HUES6 (cell line): ENCODE measurements around the gene DPEP3.

ENCODE experiments used
- H3K27ac ChIP-seq: 2 replicates; pipeline ENCODE4 v1.7.0; 2013; ENCODE audit warnings: low read depth, mild to moderate bottlenecking, low read length, inconsistent platforms
- H3K27me3 ChIP-seq: 2 replicates; pipeline ENCODE4 v1.6.1; 2013; ENCODE audit warnings: low read length; ENCODE audit not compliant: control insufficient read depth, insufficient read depth
- H3K36me3 ChIP-seq: 2 replicates; pipeline ENCODE4 v1.6.1; 2013; ENCODE audit warnings: low read length; ENCODE audit not compliant: control insufficient read depth, insufficient read depth
- H3K4me1 ChIP-seq: 2 replicates; pipeline ENCODE4 v1.6.1; 2013; ENCODE audit warnings: low read length; ENCODE audit not compliant: control insufficient read depth, insufficient read depth
- H3K4me3 ChIP-seq: 2 replicates; pipeline ENCODE4 v1.5.1; 2013; ENCODE audit warnings: low read depth, low read length
- H3K9ac ChIP-seq: one replicate; pipeline ENCODE4 v1.6.1; 2013; ENCODE audit warnings: mild to moderate bottlenecking, low read length
- H3K9me3 ChIP-seq: 2 replicates; pipeline ENCODE4 v1.6.1; 2013; ENCODE audit warnings: low read depth, low read length; ENCODE audit not compliant: control insufficient read depth, insufficient read depth

The DPEP3 gene

GRCh38 chr16:67935402-67936123 lies 44.7 kb downstream of the DPEP3 start:
- Histone ChIP-seq H3K27me3 (no peaks in the 10 kb centered on the region), H3K27ac (peak overlapping the region; percentile 11), H3K9ac (peak overlapping the region; percentile 89), H3K4me1 (peaks cover 18% of the 10 kb centered on the region), H3K9me3 (no peaks in the 10 kb centered on the region), H3K36me3 (peaks cover 18% of the 10 kb centered on the region), H3K4me3 (peak overlapping the region; percentile 93)

GRCh38 chr16:67935101-67935401 lies 45.2 kb downstream of the DPEP3 start:
- H3K9ac ChIP-seq: peak overlapping the region; percentile 50
- no peaks in the 10 kb centered on the region for H3K27me3 ChIP-seq
- H3K4me3 ChIP-seq: peak overlapping the region; percentile 93
- H3K36me3 ChIP-seq: peaks cover 18% of the 10 kb centered on the region
- no peak overlapping the region for H3K27ac ChIP-seq
- H3K9me3 ChIP-seq: no peaks in the 10 kb centered on the region
- H3K4me1 ChIP-seq: peaks cover 18% of the 10 kb centered on the region

GRCh38 chr16:67934306-67935100 lies 45.8 kb downstream of the DPEP3 start:
- Histone ChIP-seq H3K4me1 (peaks cover 18% of the 10 kb centered on the region), H3K27me3 (no peaks in the 10 kb centered on the region), H3K27ac (no peak overlapping the region), H3K4me3 (peak overlapping the region; percentile 93), H3K9ac (peak overlapping the region; percentile 50), H3K9me3 (no peaks in the 10 kb centered on the region), H3K36me3 (peaks cover 17% of the 10 kb centered on the region)

GRCh38 chr16:67933805-67934204 lies 46.5 kb downstream of the DPEP3 start:
- no peak overlapping the region for H3K27ac ChIP-seq
- peaks cover 20% of the 10 kb centered on the region for H3K36me3 ChIP-seq
- no peak overlapping the region for H3K4me3 ChIP-seq
- no peaks in the 10 kb centered on the region for H3K27me3 ChIP-seq
- peaks cover 18% of the 10 kb centered on the region for H3K4me1 ChIP-seq
- no peak overlapping the region for H3K9ac ChIP-seq
- H3K9me3 ChIP-seq: no peaks in the 10 kb centered on the region

- Histone ChIP-seq H3K9ac (no peak overlapping the region), H3K36me3 (peaks cover 27% of the 10 kb centered on the region), H3K4me3 (no peak overlapping the region), H3K27ac (no peak overlapping the region), H3K27me3 (no peaks in the 10 kb centered on the region), H3K9me3 (no peaks in the 10 kb centered on the region), H3K4me1 (peaks cover 18% of the 10 kb centered on the region)
These were observed 47.8 kb downstream of the DPEP3 start for GRCh38 chr16:67932462-67932840.

GRCh38 chr16:67931712-67932461 lies 48.4 kb downstream of the DPEP3 start, which contains the start of gene CTRL:
CTRL (minus strand) TSS chr16:67931862; CDS start chr16:67931852, 10 bp downstream.
- H3K36me3 ChIP-seq: peaks cover 29% of the 10 kb centered on the region
- no peak within 1 kb of the TSS for H3K4me3 ChIP-seq
- H3K27ac ChIP-seq: no peak within 1 kb of the TSS
- peaks cover 14% of the 10 kb centered on the region for H3K4me1 ChIP-seq
- no peaks in the 10 kb centered on the region for H3K27me3 ChIP-seq
- no peak within 1 kb of the TSS for H3K9ac ChIP-seq
- no peaks in the 10 kb centered on the region for H3K9me3 ChIP-seq

- no peaks in the 10 kb centered on the region for H3K9me3 ChIP-seq
- no peaks in the 10 kb centered on the region for H3K27me3 ChIP-seq
- peaks cover 19% of the 10 kb centered on the region for H3K4me1 ChIP-seq
- H3K9ac ChIP-seq: no peak overlapping the region
- no peak overlapping the region for H3K27ac ChIP-seq
- H3K4me3 ChIP-seq: no peak overlapping the region
- H3K36me3 ChIP-seq: peaks cover 29% of the 10 kb centered on the region
These were observed 49.6 kb downstream of the DPEP3 start for GRCh38 chr16:67930678-67931211.

- H3K9ac ChIP-seq: no peak overlapping the region
- H3K4me1 ChIP-seq: peaks cover 22% of the 10 kb centered on the region
- H3K36me3 ChIP-seq: peaks cover 29% of the 10 kb centered on the region
- no peak overlapping the region for H3K27ac ChIP-seq
- no peaks in the 10 kb centered on the region for H3K27me3 ChIP-seq
- no peaks in the 10 kb centered on the region for H3K9me3 ChIP-seq
- no peak overlapping the region for H3K4me3 ChIP-seq
These were observed 50.1 kb downstream of the DPEP3 start for GRCh38 chr16:67930191-67930590.

GRCh38 chr16:67928561-67929364 lies 51.5 kb downstream of the DPEP3 start:
- Histone ChIP-seq H3K4me1 (peaks cover 11% of the 10 kb centered on the region), H3K27me3 (no peaks in the 10 kb centered on the region), H3K27ac (no peak overlapping the region), H3K36me3 (peaks cover 28% of the 10 kb centered on the region), H3K9me3 (no peaks in the 10 kb centered on the region), H3K9ac (no peak overlapping the region), H3K4me3 (no peak overlapping the region)

GRCh38 chr16:67928147-67928546 lies 52.2 kb downstream of the DPEP3 start:
- H3K4me1 ChIP-seq: peaks cover 11% of the 10 kb centered on the region
- no peaks in the 10 kb centered on the region for H3K27me3 ChIP-seq
- no peaks in the 10 kb centered on the region for H3K9me3 ChIP-seq
- no peak overlapping the region for H3K4me3 ChIP-seq
- no peak overlapping the region for H3K9ac ChIP-seq
- peaks cover 32% of the 10 kb centered on the region for H3K36me3 ChIP-seq
- no peak overlapping the region for H3K27ac ChIP-seq
